ENCODE results near the gene TBX2. TPM values are rescaled to one million over a fixed set of nuclear protein-coding genes. Genes with fewer than 3 reads are reported as not detected.

TBX2 gene
- polyA plus RNA-seq, 4 donors: 60.0 to 111 (median 94.8) TPM

- DNase-seq (ENCODE audit: low read depth in 4 of 4, low spot score in 2 of 4): no peak
Measured at GRCh38 chr17:61411261-61412142, 11.9 kb downstream of the TBX2 start.

GRCh38 chr17:61412143-61412859 is 12.7 kb downstream of the TBX2 start:
- DNase-seq (ENCODE audit: low read depth in 4 of 4, low spot score in 2 of 4): no peak

GRCh38 chr17:61412860-61413660 is 13.4 kb downstream of the TBX2 start:
- DNase-seq (ENCODE audit: low read depth in 4 of 4, low spot score in 2 of 4): no peak

- DNase-seq (ENCODE audit: low read depth in 4 of 4, low spot score in 2 of 4): no peak
Measured at GRCh38 chr17:61413661-61414126, 14.1 kb downstream of the TBX2 start.

- DNase-seq (ENCODE audit: low read depth in 4 of 4, low spot score in 2 of 4): no peak
Measured at GRCh38 chr17:61414141-61414935, 14.7 kb downstream of the TBX2 start.

- no peak for DNase-seq (ENCODE audit: low read depth in 4 of 4, low spot score in 2 of 4)
Measured at GRCh38 chr17:61414936-61415251, 15.3 kb downstream of the TBX2 start.

- DNase-seq (ENCODE audit: low read depth in 4 of 4, low spot score in 2 of 4): no peak
Measured at GRCh38 chr17:61415374-61416210, 15.9 kb downstream of the TBX2 start.

- no peak for DNase-seq (ENCODE audit: low read depth in 4 of 4, low spot score in 2 of 4)
Measured at GRCh38 chr17:61416211-61416539, 16.5 kb downstream of the TBX2 start.

GRCh38 chr17:61416540-61417363 is 17.1 kb downstream of the TBX2 start:
- DNase-seq (ENCODE audit: low read depth in 4 of 4, low spot score in 2 of 4): peak in 1 of 4 donors; percentile 85

- no peak for DNase-seq (ENCODE audit: low read depth in 4 of 4, low spot score in 2 of 4)
Measured at GRCh38 chr17:61418449-61418848, 18.8 kb downstream of the TBX2 start.

- DNase-seq (ENCODE audit: low read depth in 4 of 4, low spot score in 2 of 4): no peak
Measured at GRCh38 chr17:61419496-61420046, 19.9 kb downstream of the TBX2 start.

- DNase-seq (ENCODE audit: low read depth in 4 of 4, low spot score in 2 of 4): no peak
Measured at GRCh38 chr17:61420052-61420451, 20.4 kb downstream of the TBX2 start.

- no peak for DNase-seq (ENCODE audit: low read depth in 4 of 4, low spot score in 2 of 4)
Measured at GRCh38 chr17:61420745-61421398, 21.2 kb downstream of the TBX2 start.

GRCh38 chr17:61421460-61421859 is 21.8 kb downstream of the TBX2 start:
- DNase-seq (ENCODE audit: low read depth in 4 of 4, low spot score in 2 of 4): no peak

GRCh38 chr17:61422116-61422799 is 22.6 kb downstream of the TBX2 start:
- DNase-seq (ENCODE audit: low read depth in 4 of 4, low spot score in 2 of 4): no peak

GRCh38 chr17:61422869-61423268 is 23.2 kb downstream of the TBX2 start:
- no peak for DNase-seq (ENCODE audit: low read depth in 4 of 4, low spot score in 2 of 4)

GRCh38 chr17:61423967-61424649 is 24.5 kb downstream of the TBX2 start:
- DNase-seq (ENCODE audit: low read depth in 4 of 4, low spot score in 2 of 4): no peak
